Colonic mucosa (tissue), 4 donors: ENCODE data around the gene ASPSCR1. TPM values are rescaled to one million over a fixed set of nuclear protein-coding genes. Genes with fewer than 3 reads are reported as not detected.

Experiments
- DNase-seq: peaks from one replicate; pipeline ENCODE4 v3.0.0-alpha.2; 2020
- H3K27ac ChIP-seq: fragments of 200-600 bp; one replicate; pipeline ENCODE4 v1.8.0; 2021
- H3K27me3 ChIP-seq: fragments of 200-600 bp; one replicate; pipeline ENCODE4 v1.8.0; 2021
- H3K36me3 ChIP-seq: fragments of 200-600 bp; one replicate; pipeline ENCODE4 v1.8.0; 2021
- H3K4me1 ChIP-seq: fragments of 200-600 bp; one replicate; pipeline ENCODE4 v1.8.0; 2021; ENCODE audit warnings: mild to moderate bottlenecking
- H3K4me3 ChIP-seq: fragments of 200-600 bp; one replicate; pipeline ENCODE4 v1.8.0; 2021
- H3K9ac ChIP-seq, 2 donors: one replicate each; pipeline ENCODE4 v1.7.0; 2013; ENCODE audit warnings: control low read depth in 2 of 2, low read depth in 2 of 2, low read length in 2 of 2
- H3K9me3 ChIP-seq: fragments of 200-600 bp; one replicate; pipeline ENCODE4 v1.8.0; 2021
- intact Hi-C: fragments of 100-400 bp; cut with DNase I; formaldehyde crosslinking; loops from one replicate; pipeline ENCODE4 v1.14.1; 2022
- total RNA-seq, 2 donors: library from RNA; stranded (reverse); fragmentation: NEBNext Ultra II Directional in 1 of 2; extraction: Animal tissue kit (Norgen Biotek cat#: 25700) in 1 of 2; gene quantifications; one replicate each; pipeline ENCODE4 v1.2.1, GENCODE V29; 2021
- TF ChIP-seq, protein P1 (sequence below): fragments of 200-600 bp; IDR thresholded peaks from one replicate; pipeline ENCODE4 v1.8.0; 2022; ENCODE audit warnings: antibody characterized with exemption, mild to moderate bottlenecking
- donor health status: healthy.
- donor health status: DM: no; HTN: no; CAD: no.
- donor health status: DM: no; HTN: no; CAD: no.

ASPSCR1 gene
- total RNA-seq, 2 donors from 2014 or later: 21.7 to 43.0 TPM

DNA sequence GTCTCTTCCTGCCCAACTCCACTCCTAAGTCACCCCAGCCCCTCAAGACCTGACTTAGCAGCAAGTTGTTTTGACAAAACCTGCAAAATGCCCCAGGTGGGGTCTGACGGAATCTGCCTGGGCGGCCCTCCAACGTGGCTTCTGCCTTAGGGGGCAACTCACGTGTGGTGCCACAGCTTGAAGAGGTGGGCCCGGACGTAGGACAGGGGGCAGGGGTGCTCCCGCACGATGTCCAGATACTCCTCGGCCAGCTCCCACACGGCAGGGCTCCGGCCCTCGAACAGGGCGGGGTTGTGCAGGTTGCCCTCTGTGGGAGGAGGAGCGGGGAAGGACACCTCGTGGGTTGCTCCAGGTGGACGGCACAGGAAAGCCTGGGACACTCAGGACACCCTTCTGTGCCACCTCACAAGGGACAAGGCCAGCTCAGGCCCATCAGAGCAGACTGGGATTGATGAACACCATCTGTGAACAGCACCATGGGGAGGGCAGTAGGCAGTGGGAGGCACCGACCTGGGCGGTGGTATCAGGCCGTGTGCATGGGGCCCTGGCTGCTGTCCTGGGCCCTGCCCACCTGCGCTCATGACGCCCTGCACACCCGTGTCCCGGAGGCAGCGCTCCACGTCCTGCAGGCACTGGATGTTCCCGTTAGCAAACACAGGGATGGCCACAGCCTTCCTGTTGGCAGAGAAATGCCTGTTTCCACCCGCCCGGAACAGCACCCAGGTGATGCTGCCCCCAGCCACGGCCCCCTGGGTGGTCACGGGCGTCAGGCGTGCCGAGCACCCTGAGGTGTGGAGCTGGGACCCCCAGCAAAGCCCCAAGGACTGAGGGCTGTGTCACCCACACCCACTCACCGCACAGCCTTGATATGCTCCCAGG, 83.9 kb downstream of the ASPSCR1 start:
- DNase-seq: no peak
- TF ChIP-seq, protein P1, sequence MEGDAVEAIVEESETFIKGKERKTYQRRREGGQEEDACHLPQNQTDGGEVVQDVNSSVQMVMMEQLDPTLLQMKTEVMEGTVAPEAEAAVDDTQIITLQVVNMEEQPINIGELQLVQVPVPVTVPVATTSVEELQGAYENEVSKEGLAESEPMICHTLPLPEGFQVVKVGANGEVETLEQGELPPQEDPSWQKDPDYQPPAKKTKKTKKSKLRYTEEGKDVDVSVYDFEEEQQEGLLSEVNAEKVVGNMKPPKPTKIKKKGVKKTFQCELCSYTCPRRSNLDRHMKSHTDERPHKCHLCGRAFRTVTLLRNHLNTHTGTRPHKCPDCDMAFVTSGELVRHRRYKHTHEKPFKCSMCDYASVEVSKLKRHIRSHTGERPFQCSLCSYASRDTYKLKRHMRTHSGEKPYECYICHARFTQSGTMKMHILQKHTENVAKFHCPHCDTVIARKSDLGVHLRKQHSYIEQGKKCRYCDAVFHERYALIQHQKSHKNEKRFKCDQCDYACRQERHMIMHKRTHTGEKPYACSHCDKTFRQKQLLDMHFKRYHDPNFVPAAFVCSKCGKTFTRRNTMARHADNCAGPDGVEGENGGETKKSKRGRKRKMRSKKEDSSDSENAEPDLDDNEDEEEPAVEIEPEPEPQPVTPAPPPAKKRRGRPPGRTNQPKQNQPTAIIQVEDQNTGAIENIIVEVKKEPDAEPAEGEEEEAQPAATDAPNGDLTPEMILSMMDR: no peak
- intact Hi-C loops: no loop called here
- Histone ChIP-seq H3K27me3 (no peaks in the 10 kb centered on the region), H3K9me3 (no peaks in the 10 kb centered on the region), H3K27ac (no peak overlapping the region), H3K4me1 (peaks cover 8% of the 10 kb centered on the region), H3K36me3 (peaks cover 19% of the 10 kb centered on the region), H3K4me3 (no peak overlapping the region), H3K9ac (no peak overlapping the region)

- H3K9me3 ChIP-seq: no peaks in the 10 kb centered on the region
- TF ChIP-seq, protein P1: no peak
- peaks cover 8% of the 10 kb centered on the region for H3K4me1 ChIP-seq
- intact Hi-C loops: no loop called here
- H3K27ac ChIP-seq: no peak overlapping the region
- peaks cover 19% of the 10 kb centered on the region for H3K36me3 ChIP-seq
- no peak for DNase-seq
- no peaks in the 10 kb centered on the region for H3K27me3 ChIP-seq
- no peak overlapping the region for H3K4me3 ChIP-seq
- H3K9ac ChIP-seq: no peak overlapping the region
Observed at GRCh38 chr17:82062076-82062983, 84.9 kb downstream of the ASPSCR1 start.

DNA sequence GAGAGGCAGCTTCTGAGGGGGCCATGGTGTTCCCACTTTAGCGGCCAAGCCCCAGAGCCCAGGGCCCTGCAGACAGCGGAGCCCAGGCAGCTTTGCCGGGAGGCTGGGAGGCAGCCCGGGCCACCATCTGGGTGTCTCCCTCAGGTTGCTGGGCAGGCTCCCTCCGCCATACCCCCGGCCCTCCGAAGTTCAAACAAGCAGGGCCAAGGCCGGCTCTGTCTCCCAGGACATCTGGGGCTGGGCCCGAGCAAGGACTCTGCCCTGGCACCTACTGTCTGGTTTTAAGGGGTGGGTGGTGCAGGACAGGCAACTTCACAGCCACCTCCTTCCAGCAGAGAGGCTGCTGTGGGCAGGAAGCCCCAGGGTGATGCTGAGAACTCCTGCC, 85.5 kb downstream of the ASPSCR1 start:
- Histone ChIP-seq H3K36me3 (peaks cover 19% of the 10 kb centered on the region), H3K9me3 (no peaks in the 10 kb centered on the region), H3K4me1 (peaks cover 8% of the 10 kb centered on the region), H3K27me3 (no peaks in the 10 kb centered on the region), H3K27ac (no peak overlapping the region), H3K4me3 (no peak overlapping the region), H3K9ac (no peak overlapping the region)
- TF ChIP-seq, protein P1: no peak
- intact Hi-C loops: no loop called here
- no peak for DNase-seq

- no peak overlapping the region for H3K27ac ChIP-seq
- peak overlapping the region; percentile 98 for H3K4me3 ChIP-seq
- H3K4me1 ChIP-seq: peaks cover 8% of the 10 kb centered on the region
- TF ChIP-seq, protein P1: no peak
- DNase-seq: no peak
- H3K36me3 ChIP-seq: peaks cover 13% of the 10 kb centered on the region
- intact Hi-C loops: no loop called here
- H3K27me3 ChIP-seq: no peaks in the 10 kb centered on the region
- H3K9ac ChIP-seq: peak overlapping the region in 1 of 2 donors; percentile 72
- no peaks in the 10 kb centered on the region for H3K9me3 ChIP-seq
Observed at GRCh38 chr17:82063424-82064415, 86.3 kb downstream of the ASPSCR1 start.
